Type B pancreatic cell (in vitro differentiated cells): ENCODE data around the gene MSL1. TPM values are rescaled to one million over a fixed set of nuclear protein-coding genes. Genes with fewer than 3 reads are reported as not detected.

Experiments used
- DNase-seq: peaks from one replicate; pipeline ENCODE4 v3.0.0; 2021; ENCODE audit warnings: mixed read lengths; ENCODE audit not compliant: unreplicated experiment; ENCODE audit errors: extremely low spot score
- H3K27ac Mint-ChIP-seq: 2 replicates; pipeline ENCODE4 v1.8.0; 2021; ENCODE audit warnings: mild to moderate bottlenecking, mixed read lengths
- H3K27me3 Mint-ChIP-seq: 2 replicates; pipeline ENCODE4 v1.8.0; 2021; ENCODE audit warnings: mixed read lengths
- H3K36me3 Mint-ChIP-seq: 2 replicates; pipeline ENCODE4 v1.8.0; 2021; ENCODE audit warnings: mixed read lengths
- H3K4me1 Mint-ChIP-seq: one replicate; pipeline ENCODE4 v1.8.0; 2021; ENCODE audit warnings: mixed read lengths; ENCODE audit not compliant: unreplicated experiment
- H3K4me3 Mint-ChIP-seq: 2 replicates; pipeline ENCODE4 v1.8.0; 2021; ENCODE audit warnings: mild to moderate bottlenecking, mixed read lengths
- H3K9me3 Mint-ChIP-seq: 2 replicates; pipeline ENCODE4 v1.8.0; 2021; ENCODE audit warnings: mixed read lengths
- CTCF ChIP-seq: fragments of 200-600 bp; sonication (generic); conservative IDR thresholded peaks from 2 replicates; pipeline ENCODE4 v1.5.0; 2021; ENCODE audit warnings: antibody characterized with exemption, mild to moderate bottlenecking
- total RNA-seq: library from RNA; stranded (reverse); gene quantifications from 2 replicates; pipeline ENCODE4 v1.2.1, GENCODE V29; 2021; ENCODE audit warnings: low replicate concordance

Gene MSL1
- total RNA-seq, 1 donor from 2014 or later: 128 TPM

DNA sequence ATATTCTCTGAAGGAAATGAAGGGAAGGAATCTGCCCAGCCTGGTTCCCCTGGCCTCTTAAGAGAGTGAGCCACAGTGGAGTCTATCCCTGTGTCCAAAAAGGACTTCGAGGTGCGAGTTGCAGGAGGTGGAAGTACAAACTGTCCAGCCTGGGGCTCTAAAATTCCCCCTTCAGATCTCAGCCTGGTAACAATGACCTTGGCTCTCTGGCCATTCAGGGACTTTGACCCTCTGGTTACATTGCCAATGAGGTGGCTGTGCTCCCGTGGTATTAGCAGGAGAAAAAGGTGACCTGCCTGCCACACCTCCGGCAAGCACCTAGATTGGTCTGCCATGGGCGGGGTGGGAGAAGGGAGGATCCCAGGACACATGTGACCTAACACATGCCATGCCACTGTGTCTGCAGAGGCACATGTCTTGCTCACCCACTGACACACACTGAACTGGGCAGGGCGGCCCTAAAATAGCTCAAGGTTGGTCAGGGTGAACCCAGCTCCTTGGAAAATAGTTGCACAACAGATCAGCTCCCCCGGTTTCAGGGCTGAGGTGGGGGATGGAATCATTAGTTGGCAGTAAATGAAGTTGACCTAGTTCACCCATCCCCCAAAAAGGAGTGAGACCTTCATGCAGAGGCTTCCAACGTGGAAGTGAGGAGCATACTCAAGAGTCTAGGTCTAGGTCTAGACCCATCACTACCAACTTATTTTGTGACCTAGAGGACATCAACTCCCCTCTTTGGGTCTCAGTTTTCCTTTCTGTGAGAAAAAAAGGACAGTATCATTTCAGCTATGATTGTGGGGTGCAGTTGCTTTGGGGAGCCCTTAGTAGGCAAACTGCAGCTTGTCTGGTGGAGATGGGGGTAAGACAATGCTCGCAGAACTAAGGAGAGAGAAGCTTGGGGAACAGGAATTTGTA lies 23.6 kb upstream of the MSL1 start:
- H3K4me1 Mint-ChIP-seq: peaks cover 34% of the 10 kb centered on the region
- peak overlapping the region; percentile 93 for H3K4me3 Mint-ChIP-seq
- H3K9me3 Mint-ChIP-seq: no peaks in the 10 kb centered on the region
- H3K27me3 Mint-ChIP-seq: peaks cover 3% of the 10 kb centered on the region
- peak overlapping the region; percentile 96 for H3K27ac Mint-ChIP-seq
- peaks cover 7% of the 10 kb centered on the region for H3K36me3 Mint-ChIP-seq
- no peak for TF ChIP-seq CTCF
- DNase-seq: no peak

- H3K4me1 Mint-ChIP-seq: peaks cover 40% of the 10 kb centered on the region
- no peak for TF ChIP-seq CTCF
- peak overlapping the region; percentile 96 for H3K27ac Mint-ChIP-seq
- no peaks in the 10 kb centered on the region for H3K9me3 Mint-ChIP-seq
- DNase-seq: peak; percentile 92
- peaks cover 3% of the 10 kb centered on the region for H3K27me3 Mint-ChIP-seq
- H3K36me3 Mint-ChIP-seq: peaks cover 4% of the 10 kb centered on the region
- peak overlapping the region; percentile 93 for H3K4me3 Mint-ChIP-seq
Measured at GRCh38 chr17:40098846-40099618, 22.7 kb upstream of the MSL1 start.

DNA sequence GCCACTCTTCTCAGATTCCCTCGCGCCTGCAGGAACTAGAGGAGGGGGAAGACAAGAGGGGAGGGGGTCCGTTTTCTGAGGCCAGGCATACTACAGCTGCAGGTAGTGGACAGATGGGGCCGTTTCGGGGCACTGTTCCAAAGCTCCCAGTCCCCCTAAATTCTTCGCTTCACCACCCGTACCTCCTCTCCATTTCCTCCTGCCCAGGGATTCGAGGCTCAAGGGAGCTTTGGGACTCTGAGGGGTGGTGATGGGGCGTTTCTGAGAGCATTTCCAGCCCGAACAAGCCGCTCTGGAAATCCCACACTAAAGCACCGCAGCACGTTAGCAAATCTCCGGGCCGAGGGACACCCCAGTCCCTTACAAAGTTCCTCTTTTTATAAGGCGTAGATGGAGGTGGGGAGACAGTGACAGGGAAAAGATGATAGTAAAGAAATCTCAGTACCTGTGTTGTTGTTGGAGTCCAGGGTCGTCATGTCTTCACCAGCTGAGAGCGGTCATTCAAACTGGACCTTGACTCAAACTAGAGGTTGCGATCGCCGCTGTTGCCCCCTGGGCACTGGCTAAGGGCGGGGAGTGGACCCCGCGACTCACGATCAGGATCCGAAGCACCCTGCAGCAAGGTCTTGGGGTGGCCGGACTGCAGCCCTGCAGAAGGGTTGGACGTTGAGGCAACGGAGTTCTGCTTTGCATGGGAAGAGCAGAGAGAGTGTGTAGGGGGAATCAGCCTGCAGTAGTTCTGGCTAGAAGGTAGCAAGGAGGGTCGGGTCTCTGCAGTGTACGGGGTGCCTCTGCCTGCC lies 22.0 kb upstream of the MSL1 start:
- H3K4me3 Mint-ChIP-seq: peak overlapping the region; percentile 93
- H3K4me1 Mint-ChIP-seq: peaks cover 46% of the 10 kb centered on the region
- peaks cover 3% of the 10 kb centered on the region for H3K27me3 Mint-ChIP-seq
- peak overlapping the region; percentile 96 for H3K27ac Mint-ChIP-seq
- DNase-seq: no peak
- H3K36me3 Mint-ChIP-seq: peaks cover 4% of the 10 kb centered on the region
- no peaks in the 10 kb centered on the region for H3K9me3 Mint-ChIP-seq
- no peak for TF ChIP-seq CTCF

- no peak for DNase-seq
- no peak for TF ChIP-seq CTCF
- Mint-ChIP-seq H3K36me3 (peaks cover 4% of the 10 kb centered on the region), H3K27ac (peak within 1 kb of the TSS; percentile 96), H3K4me1 (peaks cover 49% of the 10 kb centered on the region), H3K9me3 (no peaks in the 10 kb centered on the region), H3K4me3 (peak within 1 kb of the TSS; percentile 93), H3K27me3 (peaks cover 3% of the 10 kb centered on the region)
Measured at GRCh38 chr17:40100419-40100668, 21.4 kb upstream of the MSL1 start, which contains the start of gene NR1D1. Gene NR1D1 (minus strand): TSS chr17:40100589. CDS start chr17:40100094, 495 bp downstream.

- peaks cover 49% of the 10 kb centered on the region for H3K4me1 Mint-ChIP-seq
- H3K27me3 Mint-ChIP-seq: peaks cover 3% of the 10 kb centered on the region
- no peaks in the 10 kb centered on the region for H3K9me3 Mint-ChIP-seq
Measured at GRCh38 chr17:40100669-40101366, 21.0 kb upstream of the MSL1 start.

More at GRCh38 chr17:40100669-40101366, 21.0 kb upstream of the MSL1 start:
- TF ChIP-seq CTCF: no peak
- peak; percentile 96 for DNase-seq
- Mint-ChIP-seq H3K36me3 (peaks cover 4% of the 10 kb centered on the region), H3K4me3 (peak overlapping the region; percentile 93), H3K27ac (peak overlapping the region; percentile 96)
